Breast epithelium (tissue), 3 donors: ENCODE measurements around the gene NHLRC3.

Experiments used
- CTCF ChIP-seq, 3 donors: fragments of 450-650 bp; IDR thresholded peaks; one replicate each; pipeline ENCODE4 v1.5.1; 2016 to 2017; ENCODE audit warnings: antibody characterized with exemption in 3 of 3, mild to moderate bottlenecking in 3 of 3, moderate library complexity in 3 of 3
- POLR2AphosphoS5 ChIP-seq, 3 donors: sonication (generic); formaldehyde crosslinking; IDR thresholded peaks; one replicate each; pipeline ENCODE4 v1.6.1; 2017; ENCODE audit warnings: antibody characterized with exemption in 3 of 3

GRCh38 chr13:39052944-39053343 lies 14.7 kb downstream of the NHLRC3 start:
- TF ChIP-seq POLR2AphosphoS5 (IDR thresholded peaks at IDR 0.05): no peak
- TF ChIP-seq CTCF (IDR thresholded peaks at IDR 0.05): no peak
